Right lobe of liver (tissue), 4 donors: ENCODE measurements around the gene CHST13.

Experiments
- POLR2A ChIP-seq: fragments of 450-650 bp; IDR thresholded peaks from one replicate; pipeline ENCODE4 v1.6.1; 2017; ENCODE audit warnings: antibody characterized with exemption, mild to moderate bottlenecking
- TF ChIP-seq, protein P1 (sequence below), 4 donors: fragments of 200-600 bp in 3 of 4; fragments of 450-650 bp in 1 of 4; IDR thresholded peaks; one replicate each; pipeline versions ENCODE4 v1.5.1 to v1.8.0; 2016 to 2022; ENCODE audit warnings: antibody characterized with exemption in 4 of 4, mild to moderate bottlenecking in 2 of 4
- donor health status: DM: no; HTN: no; CAD: no.
- donor health status: DM: no; HTN: no; CAD: no.
- donor health status: DM: no; HTN: yes; CAD: no.

GRCh38 chr3:126488185-126488584 lies 35.8 kb upstream of the CHST13 start:
- TF ChIP-seq, protein P1, sequence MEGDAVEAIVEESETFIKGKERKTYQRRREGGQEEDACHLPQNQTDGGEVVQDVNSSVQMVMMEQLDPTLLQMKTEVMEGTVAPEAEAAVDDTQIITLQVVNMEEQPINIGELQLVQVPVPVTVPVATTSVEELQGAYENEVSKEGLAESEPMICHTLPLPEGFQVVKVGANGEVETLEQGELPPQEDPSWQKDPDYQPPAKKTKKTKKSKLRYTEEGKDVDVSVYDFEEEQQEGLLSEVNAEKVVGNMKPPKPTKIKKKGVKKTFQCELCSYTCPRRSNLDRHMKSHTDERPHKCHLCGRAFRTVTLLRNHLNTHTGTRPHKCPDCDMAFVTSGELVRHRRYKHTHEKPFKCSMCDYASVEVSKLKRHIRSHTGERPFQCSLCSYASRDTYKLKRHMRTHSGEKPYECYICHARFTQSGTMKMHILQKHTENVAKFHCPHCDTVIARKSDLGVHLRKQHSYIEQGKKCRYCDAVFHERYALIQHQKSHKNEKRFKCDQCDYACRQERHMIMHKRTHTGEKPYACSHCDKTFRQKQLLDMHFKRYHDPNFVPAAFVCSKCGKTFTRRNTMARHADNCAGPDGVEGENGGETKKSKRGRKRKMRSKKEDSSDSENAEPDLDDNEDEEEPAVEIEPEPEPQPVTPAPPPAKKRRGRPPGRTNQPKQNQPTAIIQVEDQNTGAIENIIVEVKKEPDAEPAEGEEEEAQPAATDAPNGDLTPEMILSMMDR (IDR thresholded peaks at IDR 0.05), result no peak
- TF ChIP-seq POLR2A, result no peak
